GM06990 (cell line): ENCODE measurements around the gene PRKAG1.

Experiments
- DNase-seq: peaks from one replicate; pipeline ENCODE4 v3.0.0-alpha.2; 2011; ENCODE audit not compliant: insufficient read length; ENCODE audit errors: extremely low read depth
- H3K27me3 ChIP-seq: replicated peaks from 2 replicates; pipeline ENCODE4 v1.6.0; 2011; ENCODE audit warnings: low read length; ENCODE audit not compliant: control insufficient read depth, insufficient read depth
- H3K36me3 ChIP-seq: 2 replicates; pipeline ENCODE4 v1.5.1; 2011; ENCODE audit warnings: low read length; ENCODE audit not compliant: control insufficient read depth, insufficient read depth
- H3K4me3 ChIP-seq: replicated peaks from 2 replicates; pipeline ENCODE4 v1.5.1; 2011; ENCODE audit warnings: low read depth, mild to moderate bottlenecking, control low read depth, low read length
- CTCF ChIP-seq: IDR thresholded peaks from 2 replicates; pipeline ENCODE4 v1.5.1; 2011; ENCODE audit warnings: low read length, control low read depth, mild to moderate bottlenecking, inconsistent platforms; ENCODE audit not compliant: insufficient read depth, poor library complexity, severe bottlenecking

Gene PRKAG1

DNA sequence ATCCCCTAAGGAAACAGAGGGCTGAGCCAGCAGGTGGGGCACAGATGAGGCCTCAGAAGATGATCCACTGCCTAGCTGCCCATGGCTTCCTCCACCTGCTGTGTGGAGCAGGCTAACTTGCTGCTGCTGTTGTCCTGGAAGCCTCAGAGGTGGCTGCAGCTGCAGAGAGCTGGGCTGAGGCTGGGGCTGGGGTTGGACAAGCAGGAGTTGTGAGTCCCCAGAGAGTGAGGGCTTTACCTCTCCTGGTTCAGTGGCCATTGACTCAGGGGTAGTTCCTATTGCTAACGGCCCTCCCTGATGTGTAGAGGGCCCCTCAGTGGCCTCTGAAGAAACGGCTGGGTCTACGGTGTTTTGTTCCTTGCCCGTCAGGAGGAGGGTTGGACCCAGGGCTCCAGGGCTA is 13.7 kb upstream of the PRKAG1 start:
- peaks cover 58% of the 10 kb centered on the region for H3K36me3 ChIP-seq
- no peak for DNase-seq
- no peaks in the 10 kb centered on the region for H3K27me3 ChIP-seq
- TF ChIP-seq CTCF: no peak
- H3K4me3 ChIP-seq: no peak overlapping the region

GRCh38 chr12:49031573-49032161 is 13.1 kb upstream of the PRKAG1 start:
- TF ChIP-seq CTCF: no peak
- Histone ChIP-seq H3K27me3 (no peaks in the 10 kb centered on the region), H3K36me3 (peaks cover 57% of the 10 kb centered on the region), H3K4me3 (no peak overlapping the region)
- no peak for DNase-seq

- no peak for TF ChIP-seq CTCF
- Histone ChIP-seq H3K27me3 (no peaks in the 10 kb centered on the region), H3K36me3 (peaks cover 64% of the 10 kb centered on the region), H3K4me3 (no peak overlapping the region)
- DNase-seq: no peak
Measured at GRCh38 chr12:49030714-49031572, 12.4 kb upstream of the PRKAG1 start.

DNA sequence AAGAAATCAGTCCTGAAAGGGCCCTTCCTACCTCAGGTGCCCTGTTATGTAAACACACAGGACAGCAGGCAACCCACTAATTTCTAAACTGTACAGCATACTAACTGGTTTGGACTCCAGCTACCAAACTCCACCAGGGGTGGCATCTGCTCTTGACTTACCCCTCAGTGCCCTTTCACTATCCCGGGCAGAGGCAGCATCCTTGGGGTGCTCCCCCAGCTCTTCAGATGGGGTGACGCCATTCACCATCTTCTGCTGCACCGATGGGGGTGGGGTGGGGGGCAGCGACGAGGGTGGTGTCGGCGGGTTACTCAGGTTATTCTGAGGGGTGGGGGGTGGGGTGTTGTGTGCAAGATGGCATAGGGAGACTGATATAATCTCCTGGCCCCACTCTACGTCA is 11.5 kb upstream of the PRKAG1 start:
- no peak for DNase-seq
- peaks cover 66% of the 10 kb centered on the region for H3K36me3 ChIP-seq
- no peak for TF ChIP-seq CTCF
- no peaks in the 10 kb centered on the region for H3K27me3 ChIP-seq
- H3K4me3 ChIP-seq: no peak overlapping the region

GRCh38 chr12:49028666-49029275 is 10.2 kb upstream of the PRKAG1 start:
- Histone ChIP-seq H3K36me3 (peaks cover 57% of the 10 kb centered on the region), H3K4me3 (no peak overlapping the region), H3K27me3 (no peaks in the 10 kb centered on the region)
- no peak for TF ChIP-seq CTCF
- no peak for DNase-seq
